ENCODE measurements around the gene SRPX2. TPM values are rescaled to one million over a fixed set of nuclear protein-coding genes. Genes with fewer than 3 reads are reported as not detected.

The SRPX2 gene
- total RNA-seq, 4 donors from 2014 or later, result 79.9 to 165 (median 109) TPM

GRCh38 chrX:100663642-100664041 lies 19.6 kb downstream of the SRPX2 start:
- TF ChIP-seq, protein P1, sequence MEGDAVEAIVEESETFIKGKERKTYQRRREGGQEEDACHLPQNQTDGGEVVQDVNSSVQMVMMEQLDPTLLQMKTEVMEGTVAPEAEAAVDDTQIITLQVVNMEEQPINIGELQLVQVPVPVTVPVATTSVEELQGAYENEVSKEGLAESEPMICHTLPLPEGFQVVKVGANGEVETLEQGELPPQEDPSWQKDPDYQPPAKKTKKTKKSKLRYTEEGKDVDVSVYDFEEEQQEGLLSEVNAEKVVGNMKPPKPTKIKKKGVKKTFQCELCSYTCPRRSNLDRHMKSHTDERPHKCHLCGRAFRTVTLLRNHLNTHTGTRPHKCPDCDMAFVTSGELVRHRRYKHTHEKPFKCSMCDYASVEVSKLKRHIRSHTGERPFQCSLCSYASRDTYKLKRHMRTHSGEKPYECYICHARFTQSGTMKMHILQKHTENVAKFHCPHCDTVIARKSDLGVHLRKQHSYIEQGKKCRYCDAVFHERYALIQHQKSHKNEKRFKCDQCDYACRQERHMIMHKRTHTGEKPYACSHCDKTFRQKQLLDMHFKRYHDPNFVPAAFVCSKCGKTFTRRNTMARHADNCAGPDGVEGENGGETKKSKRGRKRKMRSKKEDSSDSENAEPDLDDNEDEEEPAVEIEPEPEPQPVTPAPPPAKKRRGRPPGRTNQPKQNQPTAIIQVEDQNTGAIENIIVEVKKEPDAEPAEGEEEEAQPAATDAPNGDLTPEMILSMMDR (IDR thresholded peaks at IDR 0.05; ENCODE audit: low read depth), result no peak

- TF ChIP-seq, protein P1 (IDR thresholded peaks at IDR 0.05; ENCODE audit: low read depth), result no peak
Measured at GRCh38 chrX:100672966-100673365, 29.0 kb downstream of the SRPX2 start.

DNA sequence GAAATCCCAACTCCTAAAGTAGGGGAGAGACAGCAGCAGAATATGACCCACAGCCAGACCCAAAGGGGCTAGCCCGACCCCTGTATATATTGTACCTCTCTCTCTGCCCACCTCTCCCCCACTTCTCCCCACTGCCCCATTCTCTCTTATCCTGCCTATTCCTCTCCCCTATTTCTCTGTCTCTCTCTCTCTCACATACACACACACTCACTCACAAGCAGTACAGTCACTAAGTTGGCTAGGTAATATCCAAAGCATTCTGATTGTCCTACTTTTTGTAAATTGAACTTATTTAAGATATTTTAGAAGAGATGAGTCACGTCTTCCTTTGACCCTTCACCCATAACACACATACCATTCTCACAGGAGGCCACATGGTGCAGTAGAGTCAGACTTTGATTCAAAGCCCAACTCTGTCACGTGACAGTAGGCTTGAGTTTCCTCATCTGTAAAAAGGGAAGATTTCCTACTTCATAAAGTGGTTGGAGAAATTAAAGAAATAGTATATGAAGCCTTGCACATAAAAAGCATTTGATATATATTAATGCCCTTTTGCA lies 29.5 kb downstream of the SRPX2 start:
- TF ChIP-seq, protein P1 (IDR thresholded peaks at IDR 0.05; ENCODE audit: low read depth), result no peak

DNA sequence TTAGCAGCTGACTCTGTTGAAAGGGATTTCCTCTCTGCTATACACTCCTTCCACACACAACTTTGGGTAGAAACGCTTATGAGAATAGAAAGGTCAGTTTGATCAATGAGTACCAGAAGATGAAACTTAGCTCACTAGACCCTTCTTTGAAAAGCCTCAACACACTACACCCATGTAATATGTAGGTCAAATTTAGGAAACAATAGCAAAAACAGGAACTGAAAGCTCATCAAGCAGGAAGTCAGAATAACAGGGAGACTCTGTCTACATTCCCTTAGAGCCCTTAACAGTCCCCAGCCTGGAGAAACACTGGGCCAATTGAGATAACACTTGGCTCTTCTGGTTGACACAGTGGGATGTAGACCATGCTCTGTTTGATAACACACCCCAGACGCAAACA lies 30.7 kb downstream of the SRPX2 start:
- TF ChIP-seq, protein P1 (IDR thresholded peaks at IDR 0.05; ENCODE audit: low read depth), result no peak

- TF ChIP-seq, protein P1 (IDR thresholded peaks at IDR 0.05; ENCODE audit: low read depth), result no peak
Measured at GRCh38 chrX:100677611-100678181, 33.7 kb downstream of the SRPX2 start.

DNA sequence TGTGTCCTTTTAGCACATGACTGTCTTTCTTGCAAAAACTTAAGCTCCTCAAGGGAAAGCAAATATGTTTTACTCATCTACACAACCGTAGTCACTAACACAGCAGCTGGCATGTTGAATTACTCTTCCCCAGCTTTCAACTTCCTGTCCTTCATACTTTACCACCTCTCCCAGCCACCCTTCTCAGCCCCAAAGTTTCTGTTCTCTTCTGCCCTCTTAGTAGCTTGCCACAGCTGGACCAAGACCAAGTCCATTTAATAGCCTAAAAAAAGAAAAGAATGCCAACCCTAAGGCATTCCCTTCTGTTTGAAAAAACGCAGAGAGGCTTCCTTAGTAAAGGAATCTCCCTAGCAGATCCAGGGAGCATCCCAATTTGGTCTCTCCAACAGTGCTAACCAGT lies 36.8 kb downstream of the SRPX2 start:
- TF ChIP-seq, protein P1 (IDR thresholded peaks at IDR 0.05; ENCODE audit: low read depth), result no peak

DNA sequence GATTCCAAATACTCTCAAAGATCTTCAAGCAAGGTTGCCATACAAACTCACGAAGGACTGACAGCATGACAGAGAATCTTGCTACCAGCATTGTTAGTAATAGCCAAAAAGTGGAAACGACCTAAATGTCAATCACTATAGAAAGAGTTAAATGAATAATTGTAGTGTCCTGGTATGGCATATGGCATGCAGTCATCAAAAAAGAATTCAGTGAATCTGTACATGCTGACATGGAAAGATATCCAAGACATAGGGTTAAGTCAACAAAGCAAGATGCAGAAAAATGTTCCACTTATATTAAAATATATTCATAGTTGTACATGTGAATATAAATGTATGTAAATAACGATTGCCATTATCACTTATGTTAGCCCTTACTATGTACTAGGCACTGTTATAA lies 37.6 kb downstream of the SRPX2 start:
- TF ChIP-seq, protein P1 (IDR thresholded peaks at IDR 0.05; ENCODE audit: low read depth), result no peak

Measured in subcutaneous adipose tissue (tissue), 4 donors.